GM13977 (cell line): Measurements from ENCODE around the gene PID1.

Experiments used
- DNase-seq: peaks from one replicate; pipeline ENCODE4 v3.0.0; 2012; ENCODE audit warnings: low spot score
- in situ Hi-C: fragments of 300-500 bp; cut with MboI; formaldehyde crosslinking; loops from one replicate; pipeline ENCODE4 v1.12.0; 2022; ENCODE audit warnings: low sequenced_read_pairs, low pct_unique_long_range_greater_than_20kb, mixed read lengths, inconsistent platforms; ENCODE audit not compliant: unreplicated experiment
- TF ChIP-seq, protein P1 (sequence below): IDR thresholded peaks from 2 replicates; pipeline ENCODE4 v1.5.1; 2012; ENCODE audit warnings: mild to moderate bottlenecking, control low read depth; ENCODE audit not compliant: insufficient read depth; ENCODE audit errors: extremely low read depth, missing control alignments

PID1 gene

GRCh38 chr2:229170916-229171315 lies 100.2 kb downstream of the PID1 start:
- in situ Hi-C loops: no loop called here
- TF ChIP-seq, protein P1, sequence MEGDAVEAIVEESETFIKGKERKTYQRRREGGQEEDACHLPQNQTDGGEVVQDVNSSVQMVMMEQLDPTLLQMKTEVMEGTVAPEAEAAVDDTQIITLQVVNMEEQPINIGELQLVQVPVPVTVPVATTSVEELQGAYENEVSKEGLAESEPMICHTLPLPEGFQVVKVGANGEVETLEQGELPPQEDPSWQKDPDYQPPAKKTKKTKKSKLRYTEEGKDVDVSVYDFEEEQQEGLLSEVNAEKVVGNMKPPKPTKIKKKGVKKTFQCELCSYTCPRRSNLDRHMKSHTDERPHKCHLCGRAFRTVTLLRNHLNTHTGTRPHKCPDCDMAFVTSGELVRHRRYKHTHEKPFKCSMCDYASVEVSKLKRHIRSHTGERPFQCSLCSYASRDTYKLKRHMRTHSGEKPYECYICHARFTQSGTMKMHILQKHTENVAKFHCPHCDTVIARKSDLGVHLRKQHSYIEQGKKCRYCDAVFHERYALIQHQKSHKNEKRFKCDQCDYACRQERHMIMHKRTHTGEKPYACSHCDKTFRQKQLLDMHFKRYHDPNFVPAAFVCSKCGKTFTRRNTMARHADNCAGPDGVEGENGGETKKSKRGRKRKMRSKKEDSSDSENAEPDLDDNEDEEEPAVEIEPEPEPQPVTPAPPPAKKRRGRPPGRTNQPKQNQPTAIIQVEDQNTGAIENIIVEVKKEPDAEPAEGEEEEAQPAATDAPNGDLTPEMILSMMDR: no peak
- no peak for DNase-seq

- in situ Hi-C loops: no loop called here
- no peak for DNase-seq
- TF ChIP-seq, protein P1: no peak
These were observed 100.9 kb downstream of the PID1 start for GRCh38 chr2:229170171-229170570.

GRCh38 chr2:229169751-229170150 lies 101.3 kb downstream of the PID1 start:
- DNase-seq: no peak
- TF ChIP-seq, protein P1: no peak
- in situ Hi-C loops: no loop called here

- in situ Hi-C loops: no loop called here
- no peak for DNase-seq
- TF ChIP-seq, protein P1: no peak
These were observed 106.4 kb downstream of the PID1 start for GRCh38 chr2:229164545-229165249.

DNA sequence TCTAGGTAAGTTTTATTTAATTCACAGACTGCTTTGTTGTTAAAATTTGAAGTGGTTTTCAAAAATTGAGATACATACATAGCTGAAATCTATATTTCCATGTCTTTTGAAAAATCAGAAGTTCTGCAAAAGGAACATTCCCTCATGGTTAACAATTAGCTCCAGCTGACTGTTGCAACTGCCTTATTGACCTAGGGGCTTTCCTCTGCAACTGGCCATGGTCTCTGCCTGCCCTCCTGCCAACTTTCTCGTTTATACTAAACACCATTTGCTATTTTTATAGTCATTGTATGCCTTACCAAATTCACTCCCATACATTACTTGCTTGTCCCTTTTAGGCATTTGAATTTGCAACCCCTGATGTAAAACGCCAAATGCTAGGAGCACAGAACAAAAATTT lies 107.2 kb downstream of the PID1 start:
- DNase-seq: no peak
- TF ChIP-seq, protein P1: no peak
- in situ Hi-C loops: no loop called here

DNA sequence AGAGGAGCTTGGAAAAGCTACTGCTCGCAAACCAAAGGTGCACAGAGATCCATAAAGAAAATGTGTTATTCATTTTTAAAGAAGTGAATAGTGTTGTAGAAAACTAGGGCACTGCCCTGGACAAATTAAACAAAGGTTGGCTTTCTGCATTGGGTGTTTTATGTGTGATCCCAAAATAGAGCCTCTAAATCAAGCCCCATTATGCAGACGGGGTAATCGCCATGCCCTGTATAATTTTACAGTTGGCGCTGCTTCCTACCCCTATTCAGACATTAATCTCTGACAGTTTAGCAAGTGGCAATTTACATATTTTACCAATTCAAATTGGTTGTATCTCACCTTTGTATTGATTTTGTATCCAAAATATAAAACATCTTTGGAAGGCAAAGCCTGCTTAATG lies 109.1 kb downstream of the PID1 start:
- no peak for DNase-seq
- TF ChIP-seq, protein P1: no peak
- in situ Hi-C loops: no loop called here
